ENCODE data around the gene SORBS1. TPM values are rescaled to one million over a fixed set of nuclear protein-coding genes. Genes with fewer than 3 reads are reported as not detected.

Gene SORBS1
- total and polyA plus RNA-seq, 8 donors = 11.4 to 25.6 (median 16.8) TPM

- H3K4me3 ChIP-seq = peak overlapping the region in 1 of 4 donors; percentile 89
- ATAC-seq = no peak
- TF ChIP-seq CTCF (IDR thresholded peaks at IDR 0.05) = no peak
Measured at GRCh38 chr10:95288303-95288702, 272.9 kb downstream of the SORBS1 start.

GRCh38 chr10:95287281-95287680, 273.9 kb downstream of the SORBS1 start:
- FAIRE-seq (no peak), DNase-seq (no peak), ATAC-seq (no peak)
- no peak for TF ChIP-seq CTCF (IDR thresholded peaks at IDR 0.05)
- H3K27ac ChIP-seq = no peak overlapping the region
- WGBS, 2 donors = 50 to 65% methylated on average over 3 of the region's 3 CpGs
- intact Hi-C loops (cut with DNase I) = no loop called here
- H3K27me3 ChIP-seq = no peaks in the 10 kb centered on the region
- no peaks in the 10 kb centered on the region for H3K36me3 ChIP-seq
- peaks cover 7 to 12% (median 8%) of the 10 kb centered on the region in 3 donors for H3K4me1 ChIP-seq
- H3K9me3 ChIP-seq = no peaks in the 10 kb centered on the region
- H3K4me3 ChIP-seq = no peak overlapping the region

More at GRCh38 chr10:95288303-95288702, 272.9 kb downstream of the SORBS1 start:
- Histone ChIP-seq H3K36me3 (no peaks in the 10 kb centered on the region), H3K9me3 (no peaks in the 10 kb centered on the region), H3K27me3 (no peaks in the 10 kb centered on the region), H3K4me1 (peaks cover 7 to 12% (median 8%) of the 10 kb centered on the region in 3 donors), H3K27ac (no peak overlapping the region)
- WGBS, 2 donors = 74% methylated on average over 1 of the region's 1 CpG
- DNase-seq (no peak), FAIRE-seq (no peak)
- intact Hi-C loops (cut with DNase I) = no loop called here

GRCh38 chr10:95286707-95287106, 274.5 kb downstream of the SORBS1 start:
- ATAC-seq (no peak), FAIRE-seq (no peak), DNase-seq (no peak)
- TF ChIP-seq CTCF (IDR thresholded peaks at IDR 0.05) = no peak
- Histone ChIP-seq H3K27me3 (no peaks in the 10 kb centered on the region), H3K36me3 (no peaks in the 10 kb centered on the region), H3K4me3 (no peak overlapping the region), H3K27ac (no peak overlapping the region), H3K4me1 (peaks cover 7 to 12% (median 12%) of the 10 kb centered on the region in 3 donors), H3K9me3 (no peaks in the 10 kb centered on the region)
- WGBS, 2 donors = 88 to 89% methylated on average over 1 of the region's 1 CpG
- intact Hi-C loops (cut with DNase I) = no loop called here

- 84 to 89% methylated on average over 2 of the region's 2 CpGs for WGBS, 2 donors
Measured at GRCh38 chr10:95285556-95285955, 275.6 kb downstream of the SORBS1 start.

More at GRCh38 chr10:95285556-95285955, 275.6 kb downstream of the SORBS1 start:
- Histone ChIP-seq H3K27me3 (no peaks in the 10 kb centered on the region), H3K27ac (no peak overlapping the region), H3K4me3 (no peak overlapping the region), H3K36me3 (no peaks in the 10 kb centered on the region), H3K9me3 (no peaks in the 10 kb centered on the region), H3K4me1 (peaks cover 7 to 18% (median 12%) of the 10 kb centered on the region in 3 donors)
- DNase-seq = no peak
- no peak for FAIRE-seq
- no peak for ATAC-seq
- no peak for TF ChIP-seq CTCF (IDR thresholded peaks at IDR 0.05)
- intact Hi-C loops (cut with DNase I) = no loop called here

All from pancreas (tissue), 10 donors.